Esophagus muscularis mucosa (tissue), 4 donors: ENCODE results near the gene SCFD2. TPM values are rescaled to one million over a fixed set of nuclear protein-coding genes. Genes with fewer than 3 reads are reported as not detected.
"Not testable (repeated sequence)": the region's sequence is repeated elsewhere in the genome, so short reads cannot be mapped to it uniquely, and the experiment has no call there.

Experiments used
- DNase-seq: peaks from one replicate; pipeline ENCODE4 v3.0.0-alpha.2; 2017; ENCODE audit errors: extremely low spot score
- H3K27ac ChIP-seq, 4 donors: fragments of 200-600 bp; sonication (generic); replicated peaks in 1 of 4; 1 replicate in 3 of 4; 2 replicates in 1 of 4; pipeline ENCODE4 v1.5.1; 2016 to 2019; ENCODE audit warnings: mild to moderate bottlenecking in 1 of 4
- H3K27me3 ChIP-seq, 4 donors: fragments of 200-600 bp; sonication (generic); one replicate each; pipeline versions ENCODE4 v1.5.1 to v1.6.0; 2016 to 2019
- H3K36me3 ChIP-seq, 4 donors: fragments of 200-600 bp; sonication (generic); one replicate each; pipeline ENCODE4 v1.5.1; 2016 to 2019
- H3K4me1 ChIP-seq, 4 donors: fragments of 200-600 bp; sonication (generic); one replicate each; pipeline ENCODE4 v1.5.1; 2016 to 2019
- H3K4me3 ChIP-seq, 4 donors: fragments of 200-600 bp; sonication (generic); 1 replicate in 2 of 4; 2 replicates in 2 of 4; pipeline ENCODE4 v1.5.1; 2016 to 2019; ENCODE audit warnings: mild to moderate bottlenecking in 4 of 4, moderate library complexity in 1 of 4
- H3K9me3 ChIP-seq, 4 donors: fragments of 200-600 bp; sonication (generic); 1 replicate in 3 of 4; 2 replicates in 1 of 4; pipeline ENCODE4 v1.5.1; 2016 to 2019
- CTCF ChIP-seq, 3 experiments: fragments of 200-600 bp in 2 of 3; fragments of 450-650 bp in 1 of 3; sonication (generic) in 2 of 3; IDR thresholded peaks; one replicate each; pipeline ENCODE4 v1.5.1; 2017 to 2019; ENCODE audit warnings: antibody characterized with exemption in 3 of 3, mild to moderate bottlenecking in 2 of 3, moderate library complexity in 1 of 3
- EP300 ChIP-seq: sonication (generic); formaldehyde crosslinking; IDR thresholded peaks from one replicate; pipeline ENCODE4 v1.6.1; 2017; ENCODE audit warnings: antibody characterized with exemption
- POLR2A ChIP-seq: fragments of 450-650 bp; IDR thresholded peaks from one replicate; pipeline ENCODE4 v1.6.1; 2017; ENCODE audit warnings: antibody characterized with exemption, moderate library complexity, mild to moderate bottlenecking, low read depth
- POLR2AphosphoS5 ChIP-seq, 2 donors: sonication (generic); formaldehyde crosslinking; IDR thresholded peaks; one replicate each; pipeline ENCODE4 v1.6.1; 2017; ENCODE audit warnings: antibody characterized with exemption in 2 of 2
- WGBS: methylation state at CpG from one replicate; pipeline ENCODE4 v1.1.5; 2018; 5-methylcytosine and 5-hydroxymethylcytosine counted together
- intact Hi-C: fragments of 100-400 bp; cut with DNase I; formaldehyde crosslinking; loops from one replicate; pipeline ENCODE4 v1.15.1; 2023
- total RNA-seq, 4 donors: library from RNA; depleted of rRNA; stranded (reverse); fragments of >200 nt; gene quantifications; one replicate each; pipeline versions ENCODE4 v1.1.0 to v1.2.1, GENCODE V29; 2016

The SCFD2 gene
- total RNA-seq, 4 donors from 2014 or later, result 10.0 to 15.7 (median 12.7) TPM

DNA sequence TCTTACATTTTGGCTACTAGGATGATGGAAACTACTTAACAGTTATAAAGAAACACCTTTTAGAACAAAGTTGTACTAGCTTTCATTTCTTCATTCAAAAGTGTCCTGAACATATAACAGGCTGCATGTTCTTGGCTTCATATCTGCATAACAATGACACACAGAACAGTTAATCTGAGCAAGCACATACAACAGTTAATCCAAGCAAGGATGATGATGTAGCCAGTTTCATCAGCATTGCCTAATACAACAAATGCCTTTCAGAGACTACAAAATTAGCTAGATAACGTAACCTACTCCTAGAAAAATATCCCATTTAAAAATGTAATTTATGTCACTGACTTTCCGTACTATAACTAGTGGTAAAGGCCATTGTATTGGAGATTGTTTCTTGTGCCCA is 182.1 kb downstream of the SCFD2 start:
- peaks cover 0 to 3% (median 0%) of the 10 kb centered on the region in 4 donors for H3K4me1 ChIP-seq
- WGBS, result 95% methylated on average over 2 of the region's 2 CpGs
- intact Hi-C loops, result no loop called here
- no peaks in the 10 kb centered on the region for H3K36me3 ChIP-seq
- no peaks in the 10 kb centered on the region for H3K27me3 ChIP-seq
- no peak for TF ChIP-seq POLR2A
- TF ChIP-seq CTCF (IDR thresholded peaks at IDR 0.05), result no peak
- TF ChIP-seq EP300, result no peak
- TF ChIP-seq POLR2AphosphoS5 (IDR thresholded peaks at IDR 0.05), result no peak
- no peaks in the 10 kb centered on the region for H3K9me3 ChIP-seq
- no peak for DNase-seq
- no peak overlapping the region for H3K27ac ChIP-seq
- H3K4me3 ChIP-seq, result no peak overlapping the region

GRCh38 chr4:53177751-53178150 is 188.1 kb downstream of the SCFD2 start:
- H3K36me3 ChIP-seq, H3K4me1 ChIP-seq, H3K27ac ChIP-seq, H3K4me3 ChIP-seq, DNase-seq, intact Hi-C loops, H3K9me3 ChIP-seq, H3K27me3 ChIP-seq: not testable (repeated sequence)
- WGBS, result 97% methylated on average over 4 of the region's 4 CpGs

GRCh38 chr4:53175640-53176039 is 190.2 kb downstream of the SCFD2 start:
- Histone ChIP-seq H3K36me3 (no peaks in the 10 kb centered on the region), H3K4me1 (no peaks in the 10 kb centered on the region), H3K27ac (no peak overlapping the region), H3K9me3 (peaks cover 0 to 8% (median 3%) of the 10 kb centered on the region in 4 donors), H3K4me3 (no peak overlapping the region), H3K27me3 (no peaks in the 10 kb centered on the region)
- intact Hi-C loops, result no loop called here
- no peak for TF ChIP-seq CTCF (IDR thresholded peaks at IDR 0.05)
- no peak for DNase-seq

DNA sequence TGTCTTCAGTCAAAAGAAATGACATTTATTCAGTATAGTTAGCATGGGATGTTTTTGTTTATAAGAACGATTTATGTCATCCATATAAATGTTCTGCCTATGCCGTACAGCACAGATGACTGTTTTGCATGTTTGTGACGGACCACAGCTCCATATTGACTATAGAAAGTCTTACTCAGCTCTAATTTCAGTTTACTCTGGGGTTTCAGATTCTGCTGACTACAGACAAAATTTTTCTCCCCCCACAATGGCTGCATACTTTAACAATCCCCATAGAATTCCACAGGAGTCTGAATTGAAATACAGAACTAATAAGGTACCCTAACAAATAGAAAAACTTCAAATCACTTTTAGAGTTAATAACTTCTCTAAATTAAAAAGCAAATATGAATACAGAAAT is 191.0 kb downstream of the SCFD2 start:
- Histone ChIP-seq H3K27me3 (no peaks in the 10 kb centered on the region), H3K4me1 (no peaks in the 10 kb centered on the region), H3K9me3 (peaks cover 0 to 8% (median 3%) of the 10 kb centered on the region in 4 donors), H3K4me3 (no peak overlapping the region), H3K27ac (no peak overlapping the region), H3K36me3 (no peaks in the 10 kb centered on the region)
- DNase-seq, result no peak
- 81% methylated on average over 3 of the region's 3 CpGs for WGBS
- no peak for TF ChIP-seq EP300
- no peak for TF ChIP-seq POLR2A
- TF ChIP-seq CTCF (IDR thresholded peaks at IDR 0.05), result no peak
- TF ChIP-seq POLR2AphosphoS5 (IDR thresholded peaks at IDR 0.05), result no peak
- intact Hi-C loops, result no loop called here

- Histone ChIP-seq H3K4me3 (no peak overlapping the region), H3K27me3 (no peaks in the 10 kb centered on the region), H3K27ac (no peak overlapping the region), H3K9me3 (peaks cover 0 to 8% (median 3%) of the 10 kb centered on the region in 4 donors), H3K36me3 (no peaks in the 10 kb centered on the region), H3K4me1 (no peaks in the 10 kb centered on the region)
- 93% methylated on average over 1 of the region's 1 CpG for whole genome bisulfite sequencing
- intact Hi-C loops, result no loop called here
- no peak for DNase-seq
- TF ChIP-seq POLR2AphosphoS5 (IDR thresholded peaks at IDR 0.05) (no peak), CTCF (IDR thresholded peaks at IDR 0.05) (no peak), POLR2A (no peak), EP300 (no peak)
These were observed 192.3 kb downstream of the SCFD2 start for GRCh38 chr4:53173576-53173975.
